Endothelial cell of umbilical vein (primary cell): ENCODE data around the gene ACSL6. TPM values are rescaled to one million over a fixed set of nuclear protein-coding genes. Genes with fewer than 3 reads are reported as not detected.

Source experiments
- BruUV-seq: library from RNA; stranded (reverse); fragments of 400-500 nt; replicated peaks from 2 replicates; lab custom pipeline; 2021; lab: Mats Ljungman, UMichigan
- CTCF ChIA-PET: fragments of 300-600, 350-600 bp; sonication (Branson Sonifier 250); formaldehyde crosslinking; loops from one replicate; lab custom pipeline; 2021; ENCODE audit warnings: antibody characterized with exemption, inconsistent platforms; lab: Charles Lee
- POLR2A ChIA-PET: fragments of 300-600, 350-600 bp; sonication (Branson Sonifier 250); formaldehyde crosslinking; loops from one replicate; lab custom pipeline; 2021; ENCODE audit warnings: antibody characterized with exemption, inconsistent platforms; lab: Charles Lee
- DNase-seq: peaks from one replicate; pipeline ENCODE4 v3.0.0-alpha.2; 2011; ENCODE audit warnings: low read depth, low spot score
- FAIRE-seq: peaks from 2 replicates; lab custom pipeline; 2011; peaks lifted over from hg19 to GRCh38; lab: Jason Lieb, UNC
- H2AFZ ChIP-seq: 2 replicates; pipeline ENCODE4 v1.6.0; 2012; ENCODE audit warnings: low read depth, low read length, control low read depth, inconsistent platforms
- H3K27ac ChIP-seq: 2 replicates; pipeline ENCODE4 v1.5.1; 2011; ENCODE audit warnings: low read depth, mild to moderate bottlenecking, control low read depth, low read length, moderate library complexity; ENCODE audit not compliant: insufficient read depth
- H3K27me3 ChIP-seq, 2 experiments: 2 replicates each; pipeline versions ENCODE4 v1.6.0 to v1.6.1; 2011; ENCODE audit warnings: low read length in 2 of 2, mixed read lengths in 1 of 2; ENCODE audit not compliant: control insufficient read depth in 2 of 2, insufficient read depth in 2 of 2
- H3K36me3 ChIP-seq, 2 experiments: 2 replicates in 1 of 2; 3 replicates in 1 of 2; pipeline ENCODE4 v1.5.1; 2011; ENCODE audit warnings: low read length in 2 of 2, mild to moderate bottlenecking in 1 of 2, moderate library complexity in 1 of 2; ENCODE audit not compliant: control insufficient read depth in 2 of 2, insufficient read depth in 2 of 2; ENCODE audit errors: extremely low read depth in 1 of 2
- H3K4me1 ChIP-seq: 3 replicates; pipeline ENCODE4 v1.5.1; 2011; ENCODE audit warnings: mild to moderate bottlenecking, low read length; ENCODE audit not compliant: control insufficient read depth, insufficient read depth; ENCODE audit errors: extremely low read depth
- H3K4me2 ChIP-seq: 2 replicates; pipeline ENCODE4 v1.6.1; 2011; ENCODE audit warnings: low read length, control low read depth, mixed read lengths; ENCODE audit not compliant: insufficient read depth
- H3K4me3 ChIP-seq, 3 experiments: fragments of 200-600 bp in 1 of 3; sonication (generic), shearing (Covaris generic) in 1 of 3; replicated peaks in 1 of 3; 2 replicates each; pipeline ENCODE4 v1.5.1; 2011 to 2016; ENCODE audit warnings: control low read depth in 3 of 3, low read length in 3 of 3, mild to moderate bottlenecking in 2 of 3, inconsistent platforms in 1 of 3, low read depth in 1 of 3, moderate library complexity in 1 of 3; ENCODE audit not compliant: insufficient read depth in 1 of 3
- H3K79me2 ChIP-seq: 2 replicates; pipeline ENCODE4 v1.6.0; 2012; ENCODE audit warnings: low read length, inconsistent platforms; ENCODE audit not compliant: control insufficient read depth, insufficient read depth
- H3K9ac ChIP-seq: replicated peaks from 2 replicates; pipeline ENCODE3; 2011; ENCODE audit warnings: low read length, control low read depth; ENCODE audit not compliant: insufficient read depth; ENCODE audit errors: extremely low read depth
- H3K9me1 ChIP-seq: replicated peaks from 3 replicates; pipeline ENCODE4 v1.6.0; 2011; ENCODE audit warnings: mild to moderate bottlenecking, low read length; ENCODE audit not compliant: control insufficient read depth, insufficient read depth; ENCODE audit errors: extremely low read depth
- H3K9me3 ChIP-seq: replicated peaks from 2 replicates; pipeline ENCODE4 v1.5.1; 2012; ENCODE audit warnings: low read length, inconsistent platforms; ENCODE audit not compliant: control insufficient read depth, insufficient read depth
- H4K20me1 ChIP-seq: replicated peaks from 2 replicates; pipeline ENCODE3; 2011; ENCODE audit warnings: mild to moderate bottlenecking, low read length; ENCODE audit not compliant: control insufficient read depth, insufficient read depth; ENCODE audit errors: extremely low read depth
- EZH2 ChIP-seq: IDR thresholded peaks from 2 replicates; pipeline ENCODE4 v1.6.1; 2012; ENCODE audit warnings: borderline replicate concordance, low read depth, mild to moderate bottlenecking, moderate library complexity, low read length, inconsistent platforms; ENCODE audit not compliant: severe bottlenecking
- FOS ChIP-seq: IDR thresholded peaks from 2 replicates; pipeline ENCODE4 v1.6.1; 2011; ENCODE audit warnings: mild to moderate bottlenecking, low read length, moderate library complexity, borderline replicate concordance; ENCODE audit not compliant: insufficient read depth
- GATA2 ChIP-seq: IDR thresholded peaks from 2 replicates; pipeline ENCODE4 v1.7.0; 2011; ENCODE audit warnings: low read depth, mild to moderate bottlenecking, moderate library complexity, mixed read lengths, low read length; ENCODE audit not compliant: insufficient read length, insufficient read depth
- JUN ChIP-seq: IDR thresholded peaks from 2 replicates; pipeline ENCODE4 v1.6.1; 2011; ENCODE audit warnings: borderline replicate concordance, low read depth; ENCODE audit not compliant: insufficient read length, insufficient read depth
- MYC ChIP-seq: IDR thresholded peaks from one replicate; pipeline ENCODE4 v1.6.1; 2011; ENCODE audit warnings: mild to moderate bottlenecking, low read depth, low read length
- POLR2A ChIP-seq: IDR thresholded peaks from 2 replicates; pipeline ENCODE4 v1.6.1; 2012; ENCODE audit warnings: low read depth, mild to moderate bottlenecking, control low read depth, low read length
- POLR2AphosphoS5 ChIP-seq: IDR thresholded peaks from 2 replicates; pipeline ENCODE4 v1.6.1; 2012; ENCODE audit warnings: low read depth, mild to moderate bottlenecking, control low read depth, low read length, moderate library complexity; ENCODE audit not compliant: insufficient read depth
- dilution Hi-C: fragments of 300-500 bp; cut with MboI; formaldehyde crosslinking; loops from one replicate; pipeline ENCODE4 v1.15.0; 2019; ENCODE audit warnings: low sequenced_read_pairs; ENCODE audit not compliant: extremely low pct_ligation_motif_present
- intact Hi-C: fragments of 100-400 bp; cut with micrococcal nuclease; formaldehyde crosslinking; loops from one replicate; pipeline ENCODE4 v1.10.0; 2022
- polyA plus RNA-seq, 4 experiments: library from polyadenylated mRNA; depleted of rRNA in 3 of 4; stranded (reverse) in 3 of 4; unstranded in 1 of 4; fragments of >200 nt; gene quantifications; 2 replicates each; pipeline versions ENCODE4 v1.2.1 to v1.2.3, GENCODE V29; 2011 to 2012; ENCODE audit warnings: missing spikeins in 1 of 4
- total RNA-seq: library from RNA; stranded (reverse); gene quantifications from 2 replicates; pipeline ENCODE4 v1.2.3, GENCODE V29; 2021
- TF ChIP-seq, protein P1 (sequence below), 2 donors: IDR thresholded peaks; 1 replicate in 1 of 2; 2 replicates in 1 of 2; pipeline ENCODE4 v1.5.1; 2011; ENCODE audit warnings: low read length in 2 of 2, mild to moderate bottlenecking in 2 of 2, moderate library complexity in 2 of 2, control low read depth in 1 of 2, inconsistent platforms in 1 of 2, low read depth in 1 of 2; ENCODE audit not compliant: insufficient read depth in 1 of 2; ENCODE audit errors: extremely low read depth in 1 of 2
- TF ChIP-seq, protein P2 (sequence below): IDR thresholded peaks from 2 replicates; pipeline ENCODE4 v1.6.1; 2011; ENCODE audit not compliant: insufficient read depth, insufficient read length

The ACSL6 gene
- total and polyA plus RNA-seq, 2 donors (not counting 3 experiments of a cell fraction or from before 2014, with no cell fraction given), result not detected

DNA sequence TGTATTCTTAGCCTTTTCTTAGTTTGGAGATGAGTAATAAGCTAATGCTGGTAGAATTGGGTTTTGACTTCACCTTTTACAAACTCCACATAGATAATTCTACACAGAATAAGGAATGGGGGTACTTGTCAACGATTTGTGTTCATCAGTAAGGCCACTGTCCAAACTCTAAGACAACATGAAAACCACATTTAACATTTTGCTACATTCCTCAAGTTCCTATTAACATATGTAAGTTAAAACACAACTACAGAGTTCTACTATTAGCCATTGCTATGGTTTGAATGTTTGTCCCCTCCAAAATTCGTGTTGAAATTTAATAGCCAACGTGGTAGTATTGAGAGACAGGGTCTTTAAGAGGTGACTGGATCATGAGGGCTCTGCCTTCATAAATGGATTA, 97.9 kb downstream of the ACSL6 start:
- H4K20me1 ChIP-seq, result no peaks in the 10 kb centered on the region
- no peak for DNase-seq
- no peak overlapping the region for H3K27ac ChIP-seq
- TF ChIP-seq JUN, result no peak
- TF ChIP-seq FOS, result no peak
- no peak for TF ChIP-seq POLR2AphosphoS5
- no peak for TF ChIP-seq EZH2
- TF ChIP-seq GATA2, result no peak
- TF ChIP-seq, protein P1, sequence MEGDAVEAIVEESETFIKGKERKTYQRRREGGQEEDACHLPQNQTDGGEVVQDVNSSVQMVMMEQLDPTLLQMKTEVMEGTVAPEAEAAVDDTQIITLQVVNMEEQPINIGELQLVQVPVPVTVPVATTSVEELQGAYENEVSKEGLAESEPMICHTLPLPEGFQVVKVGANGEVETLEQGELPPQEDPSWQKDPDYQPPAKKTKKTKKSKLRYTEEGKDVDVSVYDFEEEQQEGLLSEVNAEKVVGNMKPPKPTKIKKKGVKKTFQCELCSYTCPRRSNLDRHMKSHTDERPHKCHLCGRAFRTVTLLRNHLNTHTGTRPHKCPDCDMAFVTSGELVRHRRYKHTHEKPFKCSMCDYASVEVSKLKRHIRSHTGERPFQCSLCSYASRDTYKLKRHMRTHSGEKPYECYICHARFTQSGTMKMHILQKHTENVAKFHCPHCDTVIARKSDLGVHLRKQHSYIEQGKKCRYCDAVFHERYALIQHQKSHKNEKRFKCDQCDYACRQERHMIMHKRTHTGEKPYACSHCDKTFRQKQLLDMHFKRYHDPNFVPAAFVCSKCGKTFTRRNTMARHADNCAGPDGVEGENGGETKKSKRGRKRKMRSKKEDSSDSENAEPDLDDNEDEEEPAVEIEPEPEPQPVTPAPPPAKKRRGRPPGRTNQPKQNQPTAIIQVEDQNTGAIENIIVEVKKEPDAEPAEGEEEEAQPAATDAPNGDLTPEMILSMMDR (IDR thresholded peaks at IDR 0.05; ENCODE audit: extremely low read depth in 1 of 2, insufficient read depth in 1 of 2, low read depth in 1 of 2, low read length in 2 of 2), result no peak
- no peak for TF ChIP-seq POLR2A
- TF ChIP-seq, protein P2, sequence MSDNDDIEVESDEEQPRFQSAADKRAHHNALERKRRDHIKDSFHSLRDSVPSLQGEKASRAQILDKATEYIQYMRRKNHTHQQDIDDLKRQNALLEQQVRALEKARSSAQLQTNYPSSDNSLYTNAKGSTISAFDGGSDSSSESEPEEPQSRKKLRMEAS, result no peak
- no peak for TF ChIP-seq MYC
- no peaks in the 10 kb centered on the region for H3K79me2 ChIP-seq
- dilution Hi-C loops, result no loop called here
- no peak overlapping the region for H3K9ac ChIP-seq
- no peaks in the 10 kb centered on the region for H3K36me3 ChIP-seq
- peaks cover 0 to 13% of the 10 kb centered on the region in 2 experiments for H3K27me3 ChIP-seq
- H3K9me1 ChIP-seq, result no peaks in the 10 kb centered on the region
- CTCF ChIA-PET, result no interaction called here
- intact Hi-C loops, result no loop called here
- no peaks in the 10 kb centered on the region for H3K4me1 ChIP-seq
- H3K9me3 ChIP-seq, result no peaks in the 10 kb centered on the region
- FAIRE-seq, result no peak
- POLR2A ChIA-PET, result no interaction called here
- H3K4me3 ChIP-seq, result no peak overlapping the region
- H3K4me2 ChIP-seq, result no peak overlapping the region
- BruUV-seq, result no TSS peak
- no peak overlapping the region for H2AFZ ChIP-seq
